DMS 273 (cell line): ENCODE results near the gene HPS5.

Source experiments
- DNase-seq: peaks from one replicate; lab custom pipeline; 2025; ENCODE audit not compliant: unreplicated experiment; lab: John Stamatoyannopoulos, UW

HPS5 gene

DNA sequence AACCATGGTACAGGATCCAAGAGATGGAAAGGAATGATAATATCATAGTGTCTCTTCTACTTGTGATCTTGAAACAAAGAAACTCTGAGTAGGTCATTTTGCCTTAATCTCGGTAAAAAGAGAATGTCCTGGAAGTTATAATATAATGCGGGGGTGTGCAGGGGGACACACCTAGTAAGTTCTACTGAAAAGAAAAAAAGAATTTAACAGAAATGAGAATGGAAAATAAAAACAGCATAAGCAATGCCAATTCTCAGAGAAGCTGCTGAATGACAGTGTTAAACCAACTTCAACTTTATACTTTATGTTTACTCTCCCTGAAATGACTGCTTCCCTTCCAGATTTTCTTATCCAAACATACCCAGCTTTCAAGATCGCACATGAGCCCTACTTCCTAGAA lies 2.0 kb downstream of the HPS5 start:
- DNase-seq, result no peak

- no peak for DNase-seq
Observed at GRCh38 chr11:18317551-18317950, 4.4 kb downstream of the HPS5 start.

DNA sequence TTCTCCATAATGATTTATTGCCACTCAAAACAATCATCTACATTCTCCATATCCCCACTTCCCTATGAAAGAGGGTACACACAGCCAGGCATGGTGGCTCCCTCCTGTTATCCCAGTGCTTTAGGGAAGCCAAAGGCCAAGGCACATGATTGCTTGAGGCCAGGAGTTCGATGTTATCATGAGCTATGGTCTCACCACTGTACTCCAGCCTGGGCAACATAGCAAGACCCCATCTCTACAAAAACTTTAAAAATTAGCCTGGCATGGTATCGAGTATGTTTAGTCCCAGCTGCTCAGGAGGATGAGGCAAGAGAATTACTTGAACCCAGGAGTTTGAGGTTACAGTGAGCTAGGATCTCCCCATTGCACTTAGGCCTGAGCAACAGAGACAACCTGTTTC lies 6.0 kb downstream of the HPS5 start:
- no peak for DNase-seq

DNA sequence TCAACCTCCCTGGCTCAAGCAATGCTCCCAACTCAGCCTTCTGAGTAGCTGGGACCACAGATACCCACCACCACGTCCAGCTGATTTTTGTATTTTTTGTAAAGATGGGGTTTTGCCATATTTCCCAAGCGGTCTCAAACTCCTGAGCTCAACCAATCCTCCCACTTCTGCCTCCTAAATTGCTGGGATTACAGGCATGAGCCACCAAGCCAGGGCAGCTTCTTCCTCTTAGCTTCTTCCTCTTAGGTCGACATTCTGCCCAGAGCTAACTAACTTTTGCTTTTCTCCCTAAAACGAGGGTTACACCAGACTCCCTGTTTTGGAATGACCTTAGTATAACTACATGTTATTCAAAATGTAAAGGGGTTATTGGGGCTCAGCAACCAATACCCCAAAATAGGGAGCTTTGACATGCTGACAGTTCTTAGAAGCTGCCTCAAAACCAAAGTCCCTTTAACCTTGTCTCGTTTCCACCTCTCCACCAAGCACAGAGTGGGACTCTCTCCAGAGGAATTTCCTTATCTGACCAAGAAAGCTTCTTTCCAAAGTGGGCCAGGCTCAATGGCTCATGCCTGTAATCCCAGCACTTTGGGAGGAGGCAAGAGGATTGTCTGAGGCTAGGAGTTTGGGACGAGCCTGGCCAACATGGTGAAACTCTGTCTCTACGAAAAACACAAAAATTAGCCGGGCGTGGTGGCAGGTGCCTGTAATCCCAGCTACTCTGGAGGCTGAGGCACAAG lies 7.0 kb downstream of the HPS5 start:
- DNase-seq, result no peak

DNA sequence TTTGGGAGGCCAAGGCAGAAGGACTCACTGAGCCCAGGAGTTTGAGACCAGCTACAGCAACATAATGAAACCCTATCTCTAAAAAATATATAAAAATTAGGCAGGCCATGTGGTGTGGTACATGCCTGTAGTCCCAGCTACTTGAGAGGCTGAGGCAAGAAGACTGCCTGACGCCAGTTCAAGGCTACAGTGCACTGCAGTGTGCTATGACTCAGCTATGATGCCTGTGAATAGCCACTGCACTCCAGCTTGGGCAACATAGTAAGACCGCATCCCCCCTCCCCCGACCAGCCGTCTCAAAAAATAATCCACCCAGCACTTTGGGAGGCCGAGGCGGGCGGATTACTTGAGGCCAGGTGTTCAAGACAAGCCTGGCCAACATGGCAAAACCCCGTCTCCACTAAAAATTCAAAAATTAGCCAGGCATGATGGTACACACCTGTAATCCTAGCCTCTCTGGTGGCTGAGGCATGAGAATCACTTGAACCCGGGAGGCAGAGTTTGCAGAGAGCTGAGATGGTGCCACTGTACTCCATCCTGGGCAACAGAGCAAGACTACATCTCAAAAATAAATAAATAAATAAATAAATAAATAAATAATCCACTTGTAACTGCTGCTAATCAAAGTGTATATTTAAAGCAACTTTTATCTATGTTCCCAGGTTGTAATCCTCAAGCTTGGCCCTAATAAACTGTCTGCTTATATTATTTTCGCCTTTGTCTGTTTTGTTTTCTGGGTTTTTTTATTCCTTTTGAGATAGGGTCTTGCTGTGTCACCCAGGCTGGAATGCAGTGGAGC lies 7.8 kb downstream of the HPS5 start:
- no peak for DNase-seq

DNA sequence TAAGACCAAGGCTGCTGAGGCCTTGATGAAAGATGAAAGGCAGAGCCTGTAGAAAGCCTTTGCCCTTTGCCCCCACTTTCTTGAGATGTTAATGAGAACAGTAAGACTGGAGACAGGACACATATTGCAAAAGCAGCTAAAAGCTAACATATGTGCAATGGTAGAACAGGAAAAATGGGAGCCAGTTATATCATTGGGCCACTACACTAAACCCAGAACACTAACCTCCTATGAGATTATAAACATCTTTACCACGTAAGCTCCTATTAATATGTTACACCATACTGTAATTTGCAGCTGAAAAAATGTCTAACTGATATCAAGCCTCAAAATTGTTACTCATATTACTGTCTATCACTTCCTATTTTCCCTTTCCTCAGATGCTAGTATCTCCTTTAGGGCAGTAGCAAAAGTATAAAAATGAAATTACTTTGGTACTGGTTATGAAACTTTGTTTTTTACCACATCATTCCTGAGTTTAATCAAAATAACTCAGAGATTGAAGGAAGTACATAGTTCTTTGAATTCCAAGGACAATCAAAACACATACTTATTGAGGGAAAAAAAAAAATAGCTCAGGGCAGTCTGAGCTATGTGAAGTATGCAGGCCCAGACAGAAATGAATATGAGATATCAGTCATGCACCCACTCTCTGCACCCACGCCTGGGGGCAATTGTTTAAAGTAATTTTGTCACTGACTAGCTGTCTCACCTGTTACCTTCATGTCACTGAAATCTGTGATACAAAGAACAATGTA lies 9.1 kb downstream of the HPS5 start:
- no peak for DNase-seq

DNA sequence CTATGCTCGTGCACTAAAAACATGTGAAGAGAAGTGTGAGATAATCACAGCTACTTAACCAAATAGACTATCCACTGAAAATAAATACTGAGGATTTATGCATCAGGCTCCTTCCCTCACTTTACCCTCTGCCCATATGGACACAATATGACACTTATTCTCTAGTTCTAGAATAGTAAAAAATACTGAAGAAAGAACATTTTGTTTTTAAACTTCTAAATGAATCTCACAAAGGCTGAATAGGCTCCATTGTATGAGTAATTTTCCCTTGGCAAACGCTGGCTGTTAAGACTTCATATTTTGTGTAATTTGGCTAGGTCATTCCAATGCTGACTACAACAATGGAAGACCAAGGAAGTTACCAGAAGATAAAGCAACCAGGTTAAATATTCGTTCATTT lies 9.9 kb downstream of the HPS5 start:
- no peak for DNase-seq

DNA sequence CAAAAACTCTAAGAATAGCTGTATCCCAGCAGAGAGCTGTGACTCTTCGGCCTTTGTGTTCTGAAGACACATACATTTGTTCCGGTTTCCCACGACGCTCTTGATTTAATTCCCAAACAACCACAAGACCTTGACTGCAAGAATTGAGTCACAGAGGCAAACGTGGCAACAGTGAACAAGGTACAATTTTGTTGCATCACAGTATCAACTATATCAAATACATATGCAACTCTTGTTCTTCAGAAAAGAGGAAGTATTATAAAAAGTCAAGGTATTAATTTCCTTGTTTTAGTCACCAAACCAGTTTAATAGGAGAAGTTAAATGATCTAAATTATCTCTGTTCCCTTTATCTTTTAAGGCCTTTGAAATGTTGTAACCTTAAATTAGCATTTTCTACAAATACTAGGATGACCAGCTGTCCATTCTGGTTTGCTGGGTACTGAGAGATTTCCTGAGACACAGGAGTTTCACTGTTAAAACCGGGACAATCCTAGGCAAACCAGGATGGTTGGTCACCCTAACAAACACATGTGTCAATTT lies 11.1 kb downstream of the HPS5 start:
- DNase-seq, result no peak

DNA sequence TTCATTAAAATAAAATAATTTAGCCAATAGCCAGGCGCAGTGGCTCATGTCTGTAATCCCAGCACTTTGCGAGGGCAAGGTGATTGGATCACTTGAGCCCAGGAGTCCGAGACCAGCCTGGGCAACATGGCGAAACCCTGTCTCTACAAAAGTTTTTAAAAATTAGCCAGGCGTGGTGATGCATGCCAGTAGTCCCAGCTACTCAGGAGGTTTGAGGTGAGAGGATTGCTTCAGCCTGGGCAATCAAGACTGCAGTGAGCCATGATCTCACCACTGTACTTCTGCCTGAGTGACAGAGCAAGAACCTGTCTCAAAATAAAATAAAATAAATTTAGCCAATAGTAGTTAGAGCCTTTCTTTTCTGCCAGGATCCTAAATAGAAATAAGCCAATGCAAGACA lies 12.2 kb downstream of the HPS5 start:
- DNase-seq, result no peak

DNA sequence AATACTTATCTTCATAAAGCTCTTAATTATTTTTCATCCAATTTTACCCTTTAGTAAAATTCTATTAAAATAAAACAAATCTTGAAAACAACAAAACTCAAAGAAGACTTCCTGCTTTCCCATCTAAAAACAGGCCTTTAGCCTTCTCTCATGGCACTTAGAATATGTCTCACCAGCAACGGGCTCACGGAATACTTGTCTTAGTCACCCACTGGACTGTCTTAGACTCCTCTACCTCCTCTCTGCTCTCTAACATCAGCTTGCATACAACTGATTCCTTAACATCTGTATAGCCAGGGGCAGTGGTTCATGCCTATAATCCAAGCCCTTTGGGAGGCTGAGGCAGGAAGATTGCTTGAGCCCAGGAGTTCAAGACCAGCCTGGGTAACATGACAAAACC lies 13.7 kb downstream of the HPS5 start:
- no peak for DNase-seq

- no peak for DNase-seq
Observed at GRCh38 chr11:18307461-18308139, 14.3 kb downstream of the HPS5 start.

DNA sequence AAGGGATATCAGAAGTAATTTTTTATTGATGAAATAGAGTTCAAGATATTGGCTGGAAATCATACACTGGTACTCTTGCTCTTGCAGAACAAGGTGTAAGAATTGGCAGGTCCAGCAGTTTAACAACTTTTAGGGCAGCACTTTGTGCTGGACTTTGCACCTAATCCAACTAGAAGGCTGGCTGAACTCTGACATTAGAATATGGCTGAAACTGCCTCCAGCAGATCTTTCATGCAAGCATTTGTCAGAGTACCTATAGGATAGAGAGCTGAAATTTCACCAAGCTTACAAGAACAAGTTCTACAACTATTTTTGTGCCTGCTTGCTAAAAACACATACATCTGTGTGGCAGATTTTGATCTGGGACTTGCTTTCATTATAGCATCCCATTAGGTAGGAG lies 17.2 kb downstream of the HPS5 start:
- no peak for DNase-seq

DNA sequence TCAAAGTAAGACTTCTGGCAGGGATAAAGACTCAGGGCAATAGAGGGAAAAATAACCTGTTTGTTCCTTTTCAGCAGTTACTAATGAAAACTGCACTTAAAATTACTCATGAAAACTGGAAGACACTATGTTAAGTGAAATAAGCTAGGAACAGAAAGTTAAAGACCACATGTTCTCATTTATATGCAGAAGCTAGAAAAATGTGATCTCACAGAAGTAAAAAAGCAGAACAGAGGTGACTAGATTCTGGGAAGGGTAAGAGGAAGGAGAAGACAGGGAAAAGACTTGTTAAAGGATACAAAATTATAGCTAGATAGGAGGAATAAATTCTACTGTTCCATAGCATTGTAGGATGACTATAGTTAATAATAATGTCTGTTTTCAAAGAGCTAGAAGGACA lies 22.2 kb downstream of the HPS5 start:
- DNase-seq, result no peak

DNA sequence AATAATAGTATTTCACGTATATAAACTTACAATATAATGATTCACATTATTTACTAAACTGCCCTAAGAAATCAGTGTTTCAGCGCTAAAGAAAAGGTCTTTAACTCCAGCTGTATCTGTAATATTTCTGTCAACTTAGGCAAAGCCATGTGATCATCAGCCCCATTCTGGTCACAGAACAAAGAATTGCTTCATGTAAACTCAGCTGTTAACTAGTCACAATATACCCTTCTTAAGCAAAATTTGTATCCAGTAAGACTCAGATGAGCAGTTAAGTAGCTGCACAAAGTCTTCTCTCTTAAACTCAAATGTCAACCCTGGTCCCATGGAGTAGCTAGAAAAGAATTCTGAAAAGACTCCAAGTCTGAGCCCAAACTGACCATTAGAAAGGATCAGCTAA lies 26.6 kb downstream of the HPS5 start:
- no peak for DNase-seq

- DNase-seq, result no peak
Observed at GRCh38 chr11:18294862-18295261, 27.1 kb downstream of the HPS5 start.

- DNase-seq, result no peak
Observed at GRCh38 chr11:18288911-18289310, 33.0 kb downstream of the HPS5 start.

DNA sequence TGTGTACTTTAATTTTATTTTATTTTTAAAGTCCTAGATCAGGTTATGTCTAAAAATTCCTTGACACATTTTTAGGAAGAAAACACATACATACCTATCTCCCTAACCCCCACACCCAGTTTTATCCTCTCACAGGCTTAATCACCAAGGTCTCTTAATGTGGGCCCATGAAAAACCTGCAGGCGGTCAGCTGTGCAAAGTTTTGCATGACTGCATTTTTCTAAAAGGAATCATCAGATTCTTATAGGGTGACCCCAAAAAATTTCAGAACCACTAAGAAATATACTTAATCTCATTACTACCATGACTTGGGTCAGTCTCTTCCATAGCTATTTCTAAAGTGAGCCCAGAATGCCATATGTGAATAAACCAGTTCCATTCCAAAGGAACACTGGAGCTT lies 36.1 kb downstream of the HPS5 start:
- DNase-seq, result no peak

DNA sequence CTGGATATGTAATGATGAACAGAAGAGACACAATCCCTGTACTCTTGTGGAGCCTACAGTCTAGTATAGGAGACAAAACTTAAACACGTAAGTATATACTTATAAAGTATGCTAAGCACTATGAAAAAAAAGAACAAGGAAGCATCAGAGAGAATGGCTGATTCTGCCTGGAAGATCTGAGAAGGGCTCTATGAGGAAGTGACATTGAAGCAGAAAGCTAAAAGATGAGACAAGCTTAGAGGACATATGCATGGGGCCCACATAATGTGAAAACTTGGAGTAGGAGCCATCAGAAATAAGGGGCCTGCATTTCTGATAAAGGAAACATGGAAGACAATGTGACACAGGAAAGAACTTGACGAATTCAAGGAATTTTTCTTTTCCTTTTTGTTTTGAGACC lies 39.3 kb downstream of the HPS5 start:
- DNase-seq, result no peak

GRCh38 chr11:18280438-18281045 lies 41.4 kb downstream of the HPS5 start:
- DNase-seq, result no peak

DNA sequence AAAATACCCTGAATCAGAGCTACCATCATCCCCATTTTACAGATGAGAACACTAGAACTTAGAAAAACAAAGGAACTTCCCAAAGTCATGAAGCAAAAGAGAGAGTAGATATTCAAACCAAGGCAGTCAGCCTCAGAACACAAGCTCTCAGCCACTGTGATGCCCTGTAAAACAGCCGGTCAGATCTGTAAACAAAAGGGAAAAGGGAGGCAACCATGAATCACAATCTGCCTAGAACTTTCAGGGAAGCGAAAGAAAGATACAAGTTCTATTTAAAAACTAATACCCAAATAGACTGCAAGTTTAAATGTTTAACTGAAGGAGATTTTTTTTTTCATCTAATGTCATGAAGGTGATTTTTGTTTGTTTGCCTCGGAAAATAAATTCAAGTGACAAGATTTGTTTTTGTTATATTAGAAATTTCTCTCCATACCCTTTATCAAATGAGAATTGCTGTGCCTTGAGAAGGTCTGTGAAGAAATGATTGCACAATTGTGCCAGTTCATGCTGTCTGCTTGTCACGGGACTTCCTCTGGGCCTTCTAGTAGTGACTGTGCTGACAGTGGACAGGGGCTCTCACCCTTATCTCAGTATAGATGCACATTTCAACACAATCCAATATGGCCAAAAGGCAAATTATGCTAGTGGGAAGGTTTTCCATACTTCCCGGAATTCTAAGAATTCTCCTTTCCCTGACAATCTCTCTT lies 44.2 kb downstream of the HPS5 start:
- no peak for DNase-seq
